ENCODE data around the gene STX4. TPM values are rescaled to one million over a fixed set of nuclear protein-coding genes. Genes with fewer than 3 reads are reported as not detected.

STX4 gene, protein sequence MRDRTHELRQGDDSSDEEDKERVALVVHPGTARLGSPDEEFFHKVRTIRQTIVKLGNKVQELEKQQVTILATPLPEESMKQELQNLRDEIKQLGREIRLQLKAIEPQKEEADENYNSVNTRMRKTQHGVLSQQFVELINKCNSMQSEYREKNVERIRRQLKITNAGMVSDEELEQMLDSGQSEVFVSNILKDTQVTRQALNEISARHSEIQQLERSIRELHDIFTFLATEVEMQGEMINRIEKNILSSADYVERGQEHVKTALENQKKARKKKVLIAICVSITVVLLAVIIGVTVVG
- total RNA-seq (2022) = 27.9 and 29.2 TPM in 2 replicates
- Bru-seq, nascent RNA = percentile 58 among the genes with signal in this experiment
- percentile 67 among the genes with signal in this experiment for BruChase-seq, experiment 1, labeled RNA remaining after a 2-hour chase
- BruChase-seq, experiment 2, labeled RNA remaining after a 6-hour chase = percentile 72 among the genes with signal in this experiment
- long read RNA-seq, partial matches to known transcripts = 1 of 10 reads
- long read RNA-seq, other reads (novel, unspliced or antisense) = 5 of 10 reads

DNA sequence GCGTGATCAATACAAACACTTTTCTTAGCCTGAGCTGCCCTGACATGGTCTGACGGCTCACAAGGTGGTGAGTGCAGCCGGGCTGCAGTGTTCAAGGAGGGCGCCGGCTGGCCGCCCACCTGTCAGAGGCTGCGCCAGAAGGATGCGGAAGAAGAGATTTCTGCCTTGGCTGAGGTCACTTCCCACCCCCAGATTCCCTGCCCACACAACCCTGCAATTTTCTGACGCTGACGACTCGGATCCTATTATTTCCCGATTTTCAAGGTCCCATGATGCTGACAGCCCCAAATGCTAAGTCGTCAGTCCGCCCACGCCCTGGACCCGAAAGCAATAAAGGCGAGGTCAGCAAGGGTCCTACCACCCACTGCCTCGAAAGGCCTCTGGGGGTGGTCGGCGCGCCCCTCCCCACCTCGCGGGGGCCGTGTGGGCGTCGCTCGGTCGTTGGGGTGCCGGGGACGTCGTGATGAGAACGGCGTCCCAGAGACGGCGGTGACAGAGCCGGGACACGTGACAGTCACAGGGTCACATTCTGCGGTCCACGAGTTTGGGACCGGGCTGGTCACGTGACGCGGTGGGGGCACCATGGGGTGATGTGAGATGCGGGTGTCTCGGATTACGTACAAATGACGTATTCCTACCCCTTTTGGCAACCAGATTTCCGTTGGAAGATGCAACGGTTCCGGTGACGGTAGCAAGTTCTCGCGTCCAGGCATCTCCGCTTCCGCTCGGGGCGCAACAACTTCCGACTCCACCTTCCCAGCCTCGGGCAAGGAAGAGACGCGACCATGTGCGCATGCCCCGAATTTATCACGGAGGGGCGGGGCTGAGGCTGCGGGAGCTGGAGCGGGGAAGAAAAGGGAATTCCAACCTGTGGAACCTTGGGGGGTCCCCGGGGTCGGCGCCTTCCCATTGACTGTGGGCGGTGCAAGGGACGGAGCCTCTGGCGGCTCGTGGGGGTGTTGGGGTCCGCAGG is at the start of gene STX4:
STX4 (plus strand) TSS at position 823 of the 973 bp plus-strand sequence. CDS start 248 bp downstream, outside the sequence.
- peak; percentile 92 to 93 for DNase-seq
- Mint-ChIP-seq H3K27ac (ENCODE audit: unreplicated experiment) (peak within 1 kb of the TSS; percentile 81), H3K36me3 (ENCODE audit: insufficient read depth, unreplicated experiment) (peaks cover 18% of the 10 kb centered on the region), H3K27me3 (ENCODE audit: insufficient read depth, unreplicated experiment) (no peaks in the 10 kb centered on the region), H3K4me1 (ENCODE audit: low read depth, unreplicated experiment) (peaks cover 7% of the 10 kb centered on the region), H3K4me3 (ENCODE audit: unreplicated experiment) (peak within 1 kb of the TSS; percentile 96), H3K9me3 (ENCODE audit: unreplicated experiment) (no peaks in the 10 kb centered on the region)
- H3K4me3 ChIP-seq (ENCODE audit: low read depth, low read length) = peak within 1 kb of the TSS; percentile 98
- ChIA-PET CTCF (interaction anchor here (0.6 kb wide), 1 partner anchor 142 kb away, joined by 3 read pairs; no protein-coding TSS in a partner anchor), POLR2A (interaction anchor here (1.0 to 1.7 kb wide), 4 partner anchors 13 to 840 kb away, joined by 3 to 6 read pairs (median 4); partner anchors contain the start of genes KAT8, ZNF267, ZNF646 and ZNF668)
- TF ChIP-seq, protein P1, sequence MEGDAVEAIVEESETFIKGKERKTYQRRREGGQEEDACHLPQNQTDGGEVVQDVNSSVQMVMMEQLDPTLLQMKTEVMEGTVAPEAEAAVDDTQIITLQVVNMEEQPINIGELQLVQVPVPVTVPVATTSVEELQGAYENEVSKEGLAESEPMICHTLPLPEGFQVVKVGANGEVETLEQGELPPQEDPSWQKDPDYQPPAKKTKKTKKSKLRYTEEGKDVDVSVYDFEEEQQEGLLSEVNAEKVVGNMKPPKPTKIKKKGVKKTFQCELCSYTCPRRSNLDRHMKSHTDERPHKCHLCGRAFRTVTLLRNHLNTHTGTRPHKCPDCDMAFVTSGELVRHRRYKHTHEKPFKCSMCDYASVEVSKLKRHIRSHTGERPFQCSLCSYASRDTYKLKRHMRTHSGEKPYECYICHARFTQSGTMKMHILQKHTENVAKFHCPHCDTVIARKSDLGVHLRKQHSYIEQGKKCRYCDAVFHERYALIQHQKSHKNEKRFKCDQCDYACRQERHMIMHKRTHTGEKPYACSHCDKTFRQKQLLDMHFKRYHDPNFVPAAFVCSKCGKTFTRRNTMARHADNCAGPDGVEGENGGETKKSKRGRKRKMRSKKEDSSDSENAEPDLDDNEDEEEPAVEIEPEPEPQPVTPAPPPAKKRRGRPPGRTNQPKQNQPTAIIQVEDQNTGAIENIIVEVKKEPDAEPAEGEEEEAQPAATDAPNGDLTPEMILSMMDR (IDR thresholded peaks at IDR 0.05; ENCODE audit: insufficient read depth in 1 of 2, low read depth in 1 of 2, low read length in 1 of 2, severe bottlenecking in 1 of 2, unreplicated experiment in 1 of 2) = no peak
- H3K36me3 ChIP-seq (ENCODE audit: control insufficient read depth, insufficient read depth, low read length) = no peaks in the 10 kb centered on the region; the same call in 1 of the 2 replicates
- no peaks in the 10 kb centered on the region for H3K27me3 ChIP-seq (replicated peaks; ENCODE audit: control insufficient read depth, insufficient read depth, low read length)
- BruUV-seq (replicated peaks) = TSS peak; percentile 66
- intact Hi-C loops (cut with micrococcal nuclease; ENCODE audit: unreplicated experiment) = loop anchor here (5.0 kb wide), 1 partner anchor 109 kb away; no protein-coding TSS in a partner anchor
- no peaks in the 10 kb centered on the region for H3K9me3 ChIP-seq
- H3K4me1 ChIP-seq = no peaks in the 10 kb centered on the region

DNA sequence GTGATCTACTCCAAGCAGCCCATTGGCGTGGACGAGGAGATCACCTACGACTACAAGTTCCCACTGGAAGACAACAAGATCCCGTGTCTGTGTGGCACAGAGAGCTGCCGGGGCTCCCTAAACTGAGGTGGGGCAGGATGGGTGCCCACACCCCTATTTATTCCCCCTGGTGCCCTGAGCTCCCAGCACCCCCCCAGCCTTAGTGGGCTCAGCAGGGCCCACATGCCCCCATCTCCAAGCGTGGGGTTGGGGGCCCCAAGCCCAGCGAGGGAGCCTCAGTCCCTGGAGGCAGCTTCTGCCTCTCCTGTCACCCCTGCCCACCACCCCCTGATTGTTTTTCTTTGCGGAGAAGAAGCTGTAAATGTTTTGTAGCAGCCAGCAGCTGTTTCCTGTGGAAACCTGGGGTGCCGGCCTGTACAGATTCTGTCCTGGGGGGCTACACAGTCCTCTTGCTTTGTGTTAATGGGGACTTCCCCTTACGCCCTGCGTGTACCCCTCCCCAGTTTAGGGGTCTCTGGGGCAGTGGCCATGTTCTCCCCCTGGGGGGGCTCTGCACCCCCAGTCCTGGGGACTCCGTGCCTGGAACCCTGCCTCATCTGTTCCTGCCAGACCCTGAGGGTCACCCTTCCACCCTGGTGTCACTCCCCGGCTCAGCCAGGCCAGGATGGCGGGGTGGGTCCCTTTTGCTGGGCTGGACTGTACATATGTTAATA is 49.3 kb upstream of the STX4 start:
- Histone ChIP-seq H3K36me3 (ENCODE audit: control insufficient read depth, insufficient read depth, low read length) (no peaks in the 10 kb centered on the region), H3K27me3 (replicated peaks; ENCODE audit: control insufficient read depth, insufficient read depth, low read length) (no peaks in the 10 kb centered on the region), H3K4me3 (ENCODE audit: low read depth, low read length) (no peak overlapping the region), H3K4me1 (peaks cover 7% of the 10 kb centered on the region), H3K9me3 (no peaks in the 10 kb centered on the region)
- intact Hi-C loops (cut with micrococcal nuclease; ENCODE audit: unreplicated experiment) = loop anchor here (2.0 kb wide), 2 partner anchors 33 to 113 kb away; no protein-coding TSS in a partner anchor
- no peak overlapping the region for H3K27ac Mint-ChIP-seq (ENCODE audit: unreplicated experiment)
- H3K27me3 Mint-ChIP-seq (ENCODE audit: insufficient read depth, unreplicated experiment) = no peaks in the 10 kb centered on the region
- ChIA-PET CTCF (interaction anchor here (0.6 to 1.9 kb wide), 10 partner anchors 11 to 459 kb away, joined by 3 to 13 read pairs (median 4); partner anchors contain the start of genes KAT8, PRSS8, ZNF646 and ZNF668), POLR2A (no interaction called here)
- no peak overlapping the region for H3K4me3 Mint-ChIP-seq (ENCODE audit: unreplicated experiment)
- peaks cover 6% of the 10 kb centered on the region for H3K4me1 Mint-ChIP-seq (ENCODE audit: low read depth, unreplicated experiment)
- TF ChIP-seq, protein P1 (IDR thresholded peaks at IDR 0.05; ENCODE audit: insufficient read depth in 1 of 2, low read depth in 1 of 2, low read length in 1 of 2, severe bottlenecking in 1 of 2, unreplicated experiment in 1 of 2) = no peak
- no TSS peak for BruUV-seq (replicated peaks)
- no peak for DNase-seq
- no peaks in the 10 kb centered on the region for H3K9me3 Mint-ChIP-seq (ENCODE audit: unreplicated experiment)
- H3K36me3 Mint-ChIP-seq (ENCODE audit: insufficient read depth, unreplicated experiment) = peaks cover 19% of the 10 kb centered on the region
